ENCODE results near the gene KHNYN.

The KHNYN gene

GRCh38 chr14:24432259-24433131, 2.7 kb downstream of the KHNYN start:
- POLR2A ChIA-PET: interaction anchor here (0.6 to 1.2 kb wide), 6 partner anchors 10 to 190 kb away, joined by 3 to 10 read pairs (median 5); partner anchors contain the start of genes LTB4R, SDR39U1 and TINF2
- DNase-seq (ENCODE audit: extremely low spot score): no peak
- CTCF ChIA-PET: interaction anchor here (0.6 to 10.2 kb wide), 41 partner anchors 9 to 318 kb away, joined by 3 to 629 read pairs (median 8); partner anchors contain the start of genes ADCY4, CIDEB, DCAF11 and DHRS1
- TF ChIP-seq CTCF (IDR thresholded peaks at IDR 0.05; ENCODE audit: control extremely low read depth, extremely low read depth, low read depth, missing control alignments): no peak

- no peak for DNase-seq (ENCODE audit: extremely low spot score)
- TF ChIP-seq CTCF (IDR thresholded peaks at IDR 0.05; ENCODE audit: control extremely low read depth, extremely low read depth, low read depth, missing control alignments): no peak
- POLR2A ChIA-PET: interaction anchor here (0.6 kb wide), 1 partner anchor 100 kb away, joined by 3 read pairs; no protein-coding TSS in a partner anchor
- CTCF ChIA-PET: interaction anchor here (9.3 to 10.2 kb wide), 2 partner anchors 102 to 124 kb away, joined by 114 to 629 read pairs; partner anchors contain the start of genes ADCY4, CIDEB, LTB4R and LTB4R2
These were observed 4.3 kb downstream of the KHNYN start for GRCh38 chr14:24434036-24434435.

- ChIA-PET POLR2A (no interaction called here), CTCF (interaction anchor here (9.3 to 10.2 kb wide), 2 partner anchors 103 to 125 kb away, joined by 114 to 629 read pairs; partner anchors contain the start of genes ADCY4, CIDEB, LTB4R and LTB4R2)
- no peak for DNase-seq (ENCODE audit: extremely low spot score)
These were observed 4.9 kb downstream of the KHNYN start for GRCh38 chr14:24434676-24435075.

GRCh38 chr14:24435192-24435810, 5.5 kb downstream of the KHNYN start:
- ChIA-PET POLR2A (no interaction called here), CTCF (interaction anchor here (1.2 to 10.2 kb wide), 10 partner anchors 9 to 192 kb away, joined by 4 to 629 read pairs (median 14); partner anchors contain the start of genes ADCY4, CIDEB, LTB4R and LTB4R2)
- no peak for DNase-seq (ENCODE audit: extremely low spot score)
- no peak for TF ChIP-seq CTCF (IDR thresholded peaks at IDR 0.05; ENCODE audit: control extremely low read depth, extremely low read depth, low read depth, missing control alignments)

More at GRCh38 chr14:24434676-24435075, 4.9 kb downstream of the KHNYN start:
- TF ChIP-seq CTCF (IDR thresholded peaks at IDR 0.05; ENCODE audit: control extremely low read depth, extremely low read depth, low read depth, missing control alignments): no peak

GRCh38 chr14:24435998-24436354, 6.2 kb downstream of the KHNYN start:
- CTCF ChIA-PET: interaction anchor here (0.7 to 10.2 kb wide), 19 partner anchors 10 to 275 kb away, joined by 3 to 629 read pairs (median 7); partner anchors contain the start of genes ADCY4, CIDEB, DHRS1 and IRF9
- DNase-seq (ENCODE audit: extremely low spot score): no peak
- TF ChIP-seq CTCF (IDR thresholded peaks at IDR 0.05; ENCODE audit: control extremely low read depth, extremely low read depth, low read depth, missing control alignments): no peak
- POLR2A ChIA-PET: interaction anchor here (1.1 kb wide), 1 partner anchor 102 kb away, joined by 3 read pairs; no protein-coding TSS in a partner anchor
